HepG2 (cell line): ENCODE data around the gene ATG16L1. TPM values are rescaled to one million over a fixed set of nuclear protein-coding genes. Genes with fewer than 3 reads are reported as not detected.
A peak's percentile ranks its signal among the peaks of the same experiment; 100 is the strongest.

Experiments used
- ATAC-seq: fragments of 200-7000 bp; cut with Tn5 transposase; 3 replicates; pipeline ENCODE4 v1.9.1; 2020; ENCODE audit warnings: mild to moderate bottlenecking, moderate library complexity
- BruUV-seq: library from RNA; stranded (reverse); fragments of 400-500 nt; replicated peaks from 2 replicates; lab custom pipeline; 2021; lab: Mats Ljungman, UMichigan
- CTCF ChIA-PET: fragments of 300-600 bp; formaldehyde crosslinking; extraction: SDS; loops from one replicate; lab custom pipeline; 2021; ENCODE audit warnings: low total read pairs, inconsistent platforms, low intra/inter-chr PET ratio; lab: Yijun Ruan, JAX
- POLR2A ChIA-PET: fragments of 350-600 bp; sonication (Branson Sonifier 250); formaldehyde crosslinking; loops from one replicate; lab custom pipeline; 2020; ENCODE audit warnings: antibody characterized with exemption, inconsistent platforms; lab: Yijun Ruan, JAX
- DNase-seq: peaks from one replicate; pipeline ENCODE4 v3.0.0-alpha.2; 2015; ENCODE audit warnings: low spot score
- FAIRE-seq: peaks from 3 replicates; lab custom pipeline; 2011; peaks lifted over from hg19 to GRCh38; lab: Jason Lieb, UNC
- H2AFZ ChIP-seq: one replicate; pipeline ENCODE4 v1.6.1; 2011; ENCODE audit warnings: low read length, inconsistent platforms
- H3K27ac ChIP-seq: fragments of 300-600 bp; 3 replicates; pipeline ENCODE4 v1.8.0; 2011; ENCODE audit warnings: mixed run types, mild to moderate bottlenecking, mixed read lengths, low read length, inconsistent platforms; ENCODE audit not compliant: insufficient read depth; ENCODE audit errors: extremely low read length
- H3K27me3 ChIP-seq, 2 experiments: fragments of 200-600 bp in 1 of 2; 2 replicates in 1 of 2; 3 replicates in 1 of 2; pipeline versions ENCODE4 v1.6.0 to v1.8.0; 2011; ENCODE audit warnings: low read length in 2 of 2, mild to moderate bottlenecking in 2 of 2, moderate library complexity in 2 of 2, inconsistent platforms in 1 of 2; ENCODE audit not compliant: insufficient read depth in 2 of 2, control insufficient read depth in 1 of 2
- H3K36me3 ChIP-seq, 2 experiments: fragments of 200-600 bp in 1 of 2; replicated peaks in 1 of 2; 2 replicates in 1 of 2; 3 replicates in 1 of 2; pipeline versions ENCODE4 v1.5.1 to v1.8.0; 2011; ENCODE audit warnings: low read length in 2 of 2, inconsistent platforms in 1 of 2; ENCODE audit not compliant: insufficient read depth in 2 of 2, control insufficient read depth in 1 of 2
- H3K4me1 ChIP-seq: 2 replicates; pipeline ENCODE4 v1.5.1; 2012; ENCODE audit warnings: low read length, inconsistent platforms; ENCODE audit not compliant: insufficient read depth
- H3K4me2 ChIP-seq: 2 replicates; pipeline ENCODE4 v1.6.0; 2011; ENCODE audit warnings: low read depth, low read length, inconsistent platforms
- H3K4me3 ChIP-seq, 3 experiments: fragments of 200-600 bp in 1 of 3; sonication (generic), shearing (Covaris generic) in 1 of 3; replicated peaks in 1 of 3; 2 replicates each; pipeline ENCODE4 v1.5.1; 2011 to 2016; ENCODE audit warnings: low read length in 3 of 3, inconsistent platforms in 2 of 3, low read depth in 2 of 3, mild to moderate bottlenecking in 2 of 3, control low read depth in 1 of 3, mixed read lengths in 1 of 3; ENCODE audit not compliant: insufficient read depth in 1 of 3
- H3K79me2 ChIP-seq: one replicate; pipeline ENCODE4 v1.6.1; 2011; ENCODE audit warnings: low read length, inconsistent platforms; ENCODE audit not compliant: insufficient read depth
- H3K9ac ChIP-seq: 2 replicates; pipeline ENCODE4 v1.6.0; 2011; ENCODE audit warnings: mild to moderate bottlenecking, low read depth, low read length, inconsistent platforms; ENCODE audit not compliant: insufficient read depth
- H3K9me3 ChIP-seq: 2 replicates; pipeline ENCODE4 v1.5.1; 2012; ENCODE audit warnings: mild to moderate bottlenecking, low read length
- H4K20me1 ChIP-seq: 2 replicates; pipeline ENCODE4 v1.6.0; 2011; ENCODE audit warnings: inconsistent platforms, mild to moderate bottlenecking, low read length, moderate library complexity; ENCODE audit not compliant: insufficient read depth
- AHDC1 ChIP-seq: sonication (generic); formaldehyde crosslinking; IDR thresholded peaks from 2 replicates; pipeline ENCODE4 v1.5.1; 2020; ENCODE audit warnings: mild to moderate bottlenecking, missing genetic modification reagents, borderline replicate concordance
- MXI1 ChIP-seq: IDR thresholded peaks from 3 replicates; pipeline ENCODE4 v1.6.1; 2012; ENCODE audit warnings: low read depth, low read length, inconsistent platforms, borderline replicate concordance
- PRDM10 ChIP-seq: sonication (generic); formaldehyde crosslinking; IDR thresholded peaks from 2 replicates; pipeline ENCODE4 v1.4.0; 2020; ENCODE audit warnings: low read depth, missing genetic modification reagents
- SP2 ChIP-seq: sonication (generic); formaldehyde crosslinking; IDR thresholded peaks from 2 replicates; pipeline ENCODE4 v1.5.1; 2020; ENCODE audit warnings: mild to moderate bottlenecking, missing genetic modification reagents
- TIGD3 ChIP-seq: sonication (generic); formaldehyde crosslinking; IDR thresholded peaks from 2 replicates; pipeline ENCODE4 v1.5.1; 2020; ENCODE audit warnings: mild to moderate bottlenecking, missing genetic modification reagents, borderline replicate concordance
- ZBTB4 ChIP-seq: sonication (generic); formaldehyde crosslinking; IDR thresholded peaks from 2 replicates; pipeline ENCODE4 v1.4.0; 2020; ENCODE audit warnings: missing genetic modification reagents, mild to moderate bottlenecking, borderline replicate concordance
- WGBS: methylation state at CpG from one replicate; pipeline ENCODE4 v1.1.6; 2017; ENCODE audit warnings: low lambda C conversion rate; 5-methylcytosine and 5-hydroxymethylcytosine counted together
- in situ Hi-C: cut with HindIII; loops from 2 replicates; pipeline ENCODE4 v1.10.0; 2017; ENCODE audit warnings: low pct_unique_long_range_greater_than_20kb; ENCODE audit not compliant: extremely low pct_ligation_motif_present
- intact Hi-C: fragments of 100-400 bp; cut with micrococcal nuclease; formaldehyde crosslinking; loops from one replicate; pipeline ENCODE4 v1.10.0; 2022; ENCODE audit not compliant: unreplicated experiment
- polyA plus RNA-seq, 8 experiments: library from polyadenylated mRNA; depleted of rRNA in 3 of 8; stranded (reverse) in 7 of 8; unstranded in 1 of 8; fragments of >200 nt; fragmentation: Illumina TruSeq in 4 of 8; extraction: Trizol in 4 of 8; gene quantifications; 2 replicates each; pipeline versions ENCODE4 v1.2.1 to v1.2.3, GENCODE V29; 2011 to 2016; ENCODE audit warnings: low read depth in 4 of 8, missing spikeins in 1 of 8, mixed read lengths in 1 of 8; ENCODE audit not compliant: insufficient read depth in 1 of 8
- total RNA-seq, 5 experiments: library from RNA; depleted of rRNA; stranded (reverse); fragments of >200 nt; fragmentation: Illumina TruSeq; extraction: Trizol; gene quantifications; 2 replicates each; pipeline ENCODE4 v1.2.3, GENCODE V29; 2016; ENCODE audit warnings: low read depth in 1 of 5

Gene ATG16L1
- total and polyA plus RNA-seq, 2 of the 13 experiments (the other 11 are each of a cell fraction or from before 2014, with no cell fraction given), result 26.0 to 51.7 TPM

GRCh38 chr2:233251306-233252116, at the start of gene ATG16L1 (continued):
- peak; percentile 84 for TF ChIP-seq PRDM10 (CRISPR knock-in tag)
- TF ChIP-seq, all 625 proteins: peak for 401

GRCh38 chr2:233202531-233202944, 48.9 kb upstream of the ATG16L1 start:
- Histone ChIP-seq H2AFZ (no peak overlapping the region), H4K20me1 (no peaks in the 10 kb centered on the region), H3K4me3 (no peak overlapping the region), H3K27me3 (no peaks in the 10 kb centered on the region), H3K9ac (no peak overlapping the region), H3K9me3 (no peaks in the 10 kb centered on the region), H3K4me2 (no peak overlapping the region), H3K36me3 (peaks cover 6 to 32% of the 10 kb centered on the region in 2 experiments), H3K27ac (no peak overlapping the region), H3K4me1 (no peaks in the 10 kb centered on the region), H3K79me2 (no peaks in the 10 kb centered on the region)
- DNase-seq (no peak), ATAC-seq (no peak), FAIRE-seq (no peak)
- in situ Hi-C loops, result no loop called here
- BruUV-seq, result no TSS peak
- intact Hi-C loops, result no loop called here
- WGBS, result 96% methylated on average over 5 of the region's 5 CpGs
- ChIA-PET CTCF (no interaction called here), POLR2A (no interaction called here)
- TF ChIP-seq AHDC1 (CRISPR knock-in tag), result no peak
- no peak for TF ChIP-seq ZBTB4 (CRISPR knock-in tag)
- no peak for TF ChIP-seq SP2 (CRISPR knock-in tag)
- no peak for TF ChIP-seq TIGD3 (CRISPR knock-in tag)
- no peak for TF ChIP-seq MXI1
